GM12878 (cell line): Measurements from ENCODE around the gene HID1. TPM values are rescaled to one million over a fixed set of nuclear protein-coding genes. Genes with fewer than 3 reads are reported as not detected.

ENCODE experiments used
- ATAC-seq: fragments of 200-7000 bp; cut with Tn5 transposase; 3 replicates; pipeline ENCODE4 v1.9.1; 2020; ENCODE audit warnings: mild to moderate bottlenecking, moderate library complexity
- BruUV-seq: library from RNA; stranded (reverse); fragments of 400-500 nt; replicated peaks from 2 replicates; lab custom pipeline; 2021; lab: Mats Ljungman, UMichigan
- CTCF ChIA-PET: fragments of 300-600 bp; sonication (Branson Sonifier 250); formaldehyde crosslinking; extraction: SDS; loops from one replicate; lab custom pipeline; 2021; ENCODE audit warnings: inconsistent platforms; lab: Yijun Ruan, JAX
- POLR2A ChIA-PET: fragments of 350-600 bp; formaldehyde crosslinking; extraction: SDS; loops from one replicate; lab custom pipeline; 2021; ENCODE audit warnings: inconsistent platforms; lab: Charles Lee
- RAD21 ChIA-PET: fragments of 300-600 bp; sonication (Branson Sonifier 250); formaldehyde crosslinking; loops from one replicate; lab custom pipeline; 2023; ENCODE audit warnings: antibody characterized with exemption; ENCODE audit not compliant: unreplicated experiment; lab: Charles Lee
- SMC1A ChIA-PET: fragments of 300-600 bp; sonication (Branson Sonifier 250); formaldehyde crosslinking; loops from one replicate; lab custom pipeline; 2023; ENCODE audit not compliant: unreplicated experiment, uncharacterized antibody; lab: Charles Lee
- DNase-seq: peaks from one replicate; pipeline ENCODE4 v3.0.0-alpha.2; 2011; ENCODE audit warnings: low read depth, low spot score
- FAIRE-seq: peaks from 3 replicates; lab custom pipeline; 2011; peaks lifted over from hg19 to GRCh38; lab: Jason Lieb, UNC
- H2AFZ ChIP-seq: 2 replicates; pipeline ENCODE4 v1.6.0; 2011; ENCODE audit warnings: low read depth, low read length, control low read depth; ENCODE audit not compliant: control insufficient read depth
- H3K27ac ChIP-seq: 2 replicates; pipeline ENCODE4 v1.5.1; 2011; ENCODE audit warnings: control low read depth; ENCODE audit not compliant: control insufficient read depth, insufficient read depth
- H3K27me3 ChIP-seq, 2 experiments: replicated peaks in 1 of 2; 2 replicates each; pipeline versions ENCODE4 v1.6.0 to v1.6.1; 2011; ENCODE audit warnings: low read length in 1 of 2; ENCODE audit not compliant: control insufficient read depth in 2 of 2, insufficient read depth in 2 of 2
- H3K36me3 ChIP-seq, 2 experiments: 2 replicates each; pipeline ENCODE4 v1.5.1; 2011; ENCODE audit warnings: low read length in 1 of 2; ENCODE audit not compliant: control insufficient read depth in 2 of 2, insufficient read depth in 2 of 2
- H3K4me1 ChIP-seq: 2 replicates; pipeline ENCODE4 v1.6.1; 2011; ENCODE audit warnings: mild to moderate bottlenecking, low read length, moderate library complexity, mixed read lengths; ENCODE audit not compliant: control insufficient read depth, insufficient read depth
- H3K4me2 ChIP-seq: 2 replicates; pipeline ENCODE4 v1.6.0; 2011; ENCODE audit warnings: control low read depth; ENCODE audit not compliant: control insufficient read depth, insufficient read depth
- H3K4me3 ChIP-seq: fragments of 200-600 bp; sonication (generic); 2 replicates; pipeline ENCODE4 v1.5.1; 2016
- H3K79me2 ChIP-seq: 2 replicates; pipeline ENCODE4 v1.6.0; 2011; ENCODE audit warnings: low read length; ENCODE audit not compliant: control insufficient read depth, insufficient read depth
- H3K9ac ChIP-seq: 2 replicates; pipeline ENCODE4 v1.8.0; 2011; ENCODE audit warnings: low read length, control low read depth, mixed read lengths; ENCODE audit not compliant: control insufficient read depth, insufficient read depth
- H3K9me3 ChIP-seq: replicated peaks from 3 replicates; pipeline ENCODE4 v1.5.1; 2011; ENCODE audit warnings: mild to moderate bottlenecking, low read length; ENCODE audit not compliant: control insufficient read depth, insufficient read depth
- H4K20me1 ChIP-seq: 2 replicates; pipeline ENCODE4 v1.6.0; 2011; ENCODE audit not compliant: control insufficient read depth, insufficient read depth
- BCL11A ChIP-seq: IDR thresholded peaks from 2 replicates; pipeline ENCODE4 v1.6.1; 2011; ENCODE audit warnings: low read depth, low read length
- BMI1 ChIP-seq: fragments of 450-650 bp; IDR thresholded peaks from 2 replicates; pipeline ENCODE4 v1.6.1; 2016; ENCODE audit warnings: mild to moderate bottlenecking, moderate library complexity, borderline replicate concordance
- NFYA ChIP-seq: IDR thresholded peaks from 2 replicates; pipeline ENCODE4 v1.6.1; 2011; ENCODE audit warnings: low read depth, mild to moderate bottlenecking, low read length, improper control_type of control experiment, borderline replicate concordance
- PAX8 ChIP-seq: fragments of 450-650 bp; IDR thresholded peaks from 2 replicates; pipeline ENCODE4 v1.6.1; 2017; ENCODE audit warnings: mild to moderate bottlenecking, moderate library complexity
- POLR2AphosphoS2 ChIP-seq: IDR thresholded peaks from 2 replicates; pipeline ENCODE4 v1.6.1; 2011; ENCODE audit warnings: low read depth, mild to moderate bottlenecking, low read length, improper control_type of control experiment, moderate library complexity
- SIN3A ChIP-seq: IDR thresholded peaks from 2 replicates; pipeline ENCODE4 v1.6.1; 2012; ENCODE audit warnings: low read depth, low read length, improper control_type of control experiment
- SMAD5 ChIP-seq: IDR thresholded peaks from 2 replicates; pipeline ENCODE4 v1.6.1; 2016; ENCODE audit warnings: antibody characterized with exemption, low read depth
- WGBS: methylation state at CpG from one replicate; pipeline ENCODE4 v1.1.6; 2016; ENCODE audit warnings: low lambda C conversion rate; ENCODE audit not compliant: insufficient replicate concordance, insufficient coverage; ENCODE audit errors: missing lambda C conversion rate; 5-methylcytosine and 5-hydroxymethylcytosine counted together
- in situ Hi-C: fragments of 300-500 bp; cut with MboI; formaldehyde crosslinking; loops from 9 replicates; pipeline ENCODE4 v1.14.3; 2018; ENCODE audit warnings: mixed read lengths
- intact Hi-C: fragments of 100-400 bp; cut with micrococcal nuclease; formaldehyde crosslinking; loops from one replicate; pipeline ENCODE4 v1.14.2; 2022; ENCODE audit not compliant: unreplicated experiment
- polyA plus RNA-seq, 11 experiments: library from polyadenylated mRNA; depleted of rRNA in 4 of 11; unstranded in 6 of 11; stranded (reverse) in 5 of 11; fragments of >200 nt; fragmentation: Nextera tagmentation in 4 of 11; fragmentation: Illumina TruSeq in 1 of 11; extraction: Ambion mirVana in 4 of 11; extraction: Trizol in 1 of 11; gene quantifications; 1 replicate in 1 of 11; 2 replicates in 10 of 11; pipeline versions ENCODE4 v1.2.1 to v1.2.3, GENCODE V29; 2011 to 2016; ENCODE audit warnings: inconsistent platforms in 2 of 11, missing spikeins in 2 of 11, low read depth in 1 of 11
- total RNA-seq, 4 experiments: library from RNA; depleted of rRNA in 3 of 4; stranded (reverse); fragments of >200 nt in 3 of 4; fragmentation: Illumina TruSeq in 1 of 4; extraction: Trizol in 1 of 4; gene quantifications; 2 replicates each; pipeline versions ENCODE4 v1.2.1 to v1.2.3, GENCODE V29; 2013 to 2021
- TF ChIP-seq, protein P1 (sequence below): fragments of 450-650 bp; formaldehyde crosslinking; IDR thresholded peaks from 2 replicates; pipeline ENCODE4 v1.5.0; 2022; ENCODE audit warnings: mild to moderate bottlenecking, missing genetic modification characterization
- TF ChIP-seq, protein P2 (sequence below): fragments of 450-650 bp; IDR thresholded peaks from 2 replicates; pipeline ENCODE4 v1.6.1; 2017; ENCODE audit warnings: borderline replicate concordance
- TF ChIP-seq, protein P3 (sequence below): IDR thresholded peaks from 2 replicates; pipeline ENCODE4 v1.6.1; 2012; ENCODE audit warnings: mild to moderate bottlenecking, low read depth, low read length
- TF ChIP-seq, protein P4 (sequence below): fragments of 450-650 bp; IDR thresholded peaks from 2 replicates; pipeline ENCODE4 v1.6.1; 2016; ENCODE audit warnings: mild to moderate bottlenecking
- TF ChIP-seq, protein P5 (sequence below): IDR thresholded peaks from 2 replicates; pipeline ENCODE4 v1.6.1; 2012; ENCODE audit warnings: low read length, inconsistent platforms

HID1 gene
- total and polyA plus RNA-seq, 10 of the 15 experiments (the other 5 are each of a cell fraction or from before 2014, with no cell fraction given): 0.04 to 0.77 (median 0.32) TPM; not detected in 2

DNA sequence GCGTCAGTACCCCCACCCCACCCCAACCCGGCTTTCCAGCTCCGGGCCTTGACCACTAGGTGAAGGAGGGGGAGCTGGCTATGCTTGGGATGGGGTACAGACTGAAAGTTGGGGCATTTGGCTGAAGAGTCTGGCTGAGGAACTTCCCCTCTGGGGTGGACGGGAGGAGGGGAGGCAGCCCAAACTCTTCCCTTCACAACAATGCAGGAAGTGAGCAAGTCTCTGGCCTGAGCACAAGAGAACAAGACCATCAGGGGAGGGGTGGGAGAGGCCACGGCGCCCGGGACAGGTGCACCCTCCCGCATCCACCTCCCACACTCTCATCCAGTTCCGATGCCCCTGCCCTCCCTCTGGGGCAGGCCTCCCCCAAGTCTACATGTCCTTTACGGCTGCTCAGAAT lies 55.1 kb downstream of the HID1 start (continued):
- TF ChIP-seq SMAD5 (no peak), SIN3A (no peak), PAX8 (no peak)

DNA sequence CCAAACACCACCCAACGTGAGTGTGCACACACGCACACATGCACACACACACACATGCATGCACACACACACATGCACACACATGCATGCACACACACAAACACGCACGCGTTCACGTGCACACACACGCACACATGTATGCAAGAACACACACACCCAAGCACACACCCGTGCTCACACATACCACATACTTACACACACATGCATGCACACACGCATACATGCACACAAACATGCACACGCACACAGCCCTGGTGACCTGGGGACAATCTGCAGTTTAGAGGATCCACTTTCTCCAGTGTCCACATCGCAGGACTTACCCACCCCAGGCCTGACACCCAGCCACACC lies 55.7 kb downstream of the HID1 start:
- no peak for FAIRE-seq
- peaks cover 0 to 3% of the 10 kb centered on the region in 2 experiments; a peak in 2 of 4 replicates for H3K27me3 ChIP-seq
- DNase-seq: no peak
- no peak overlapping the region for H3K4me3 ChIP-seq
- no peak overlapping the region for H2AFZ ChIP-seq
- no peak overlapping the region for H3K27ac ChIP-seq
- intact Hi-C loops (no loop called here), in situ Hi-C loops (no loop called here)
- no peaks in the 10 kb centered on the region for H4K20me1 ChIP-seq
- H3K79me2 ChIP-seq: no peaks in the 10 kb centered on the region
- BruUV-seq: no TSS peak
- RAD21 ChIA-PET: no interaction called here
- no peaks in the 10 kb centered on the region for H3K36me3 ChIP-seq
- no peak for ATAC-seq
- SMC1A ChIA-PET: interaction anchor here (0.9 kb wide), 1 partner anchor 44 kb away, joined by 4 read pairs; no protein-coding TSS in a partner anchor
- H3K4me1 ChIP-seq: no peaks in the 10 kb centered on the region
- H3K9me3 ChIP-seq: no peaks in the 10 kb centered on the region; the same call in 2 of the 3 replicates
- H3K9ac ChIP-seq: no peak overlapping the region
- POLR2A ChIA-PET: no interaction called here
- CTCF ChIA-PET: interaction anchor here (1.6 kb wide), 1 partner anchor 44 kb away, joined by 3 read pairs; no protein-coding TSS in a partner anchor
- WGBS: 59% methylated on average over 11 of the region's 11 CpGs
- no peak overlapping the region for H3K4me2 ChIP-seq
- no peak for TF ChIP-seq BCL11A
- TF ChIP-seq, protein P1, sequence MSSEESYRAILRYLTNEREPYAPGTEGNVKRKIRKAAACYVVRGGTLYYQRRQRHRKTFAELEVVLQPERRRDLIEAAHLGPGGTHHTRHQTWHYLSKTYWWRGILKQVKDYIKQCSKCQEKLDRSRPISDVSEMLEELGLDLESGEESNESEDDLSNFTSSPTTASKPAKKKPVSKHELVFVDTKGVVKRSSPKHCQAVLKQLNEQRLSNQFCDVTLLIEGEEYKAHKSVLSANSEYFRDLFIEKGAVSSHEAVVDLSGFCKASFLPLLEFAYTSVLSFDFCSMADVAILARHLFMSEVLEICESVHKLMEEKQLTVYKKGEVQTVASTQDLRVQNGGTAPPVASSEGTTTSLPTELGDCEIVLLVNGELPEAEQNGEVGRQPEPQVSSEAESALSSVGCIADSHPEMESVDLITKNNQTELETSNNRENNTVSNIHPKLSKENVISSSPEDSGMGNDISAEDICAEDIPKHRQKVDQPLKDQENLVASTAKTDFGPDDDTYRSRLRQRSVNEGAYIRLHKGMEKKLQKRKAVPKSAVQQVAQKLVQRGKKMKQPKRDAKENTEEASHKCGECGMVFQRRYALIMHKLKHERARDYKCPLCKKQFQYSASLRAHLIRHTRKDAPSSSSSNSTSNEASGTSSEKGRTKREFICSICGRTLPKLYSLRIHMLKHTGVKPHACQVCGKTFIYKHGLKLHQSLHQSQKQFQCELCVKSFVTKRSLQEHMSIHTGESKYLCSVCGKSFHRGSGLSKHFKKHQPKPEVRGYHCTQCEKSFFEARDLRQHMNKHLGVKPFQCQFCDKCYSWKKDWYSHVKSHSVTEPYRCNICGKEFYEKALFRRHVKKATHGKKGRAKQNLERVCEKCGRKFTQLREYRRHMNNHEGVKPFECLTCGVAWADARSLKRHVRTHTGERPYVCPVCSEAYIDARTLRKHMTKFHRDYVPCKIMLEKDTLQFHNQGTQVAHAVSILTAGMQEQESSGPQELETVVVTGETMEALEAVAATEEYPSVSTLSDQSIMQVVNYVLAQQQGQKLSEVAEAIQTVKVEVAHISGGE (CRISPR knock-in tag): no peak
- no peak for TF ChIP-seq PAX8
- no peak for TF ChIP-seq BMI1
- TF ChIP-seq, protein P2, sequence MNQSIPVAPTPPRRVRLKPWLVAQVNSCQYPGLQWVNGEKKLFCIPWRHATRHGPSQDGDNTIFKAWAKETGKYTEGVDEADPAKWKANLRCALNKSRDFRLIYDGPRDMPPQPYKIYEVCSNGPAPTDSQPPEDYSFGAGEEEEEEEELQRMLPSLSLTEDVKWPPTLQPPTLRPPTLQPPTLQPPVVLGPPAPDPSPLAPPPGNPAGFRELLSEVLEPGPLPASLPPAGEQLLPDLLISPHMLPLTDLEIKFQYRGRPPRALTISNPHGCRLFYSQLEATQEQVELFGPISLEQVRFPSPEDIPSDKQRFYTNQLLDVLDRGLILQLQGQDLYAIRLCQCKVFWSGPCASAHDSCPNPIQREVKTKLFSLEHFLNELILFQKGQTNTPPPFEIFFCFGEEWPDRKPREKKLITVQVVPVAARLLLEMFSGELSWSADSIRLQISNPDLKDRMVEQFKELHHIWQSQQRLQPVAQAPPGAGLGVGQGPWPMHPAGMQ: no peak
- TF ChIP-seq POLR2AphosphoS2: no peak
- TF ChIP-seq, protein P3, sequence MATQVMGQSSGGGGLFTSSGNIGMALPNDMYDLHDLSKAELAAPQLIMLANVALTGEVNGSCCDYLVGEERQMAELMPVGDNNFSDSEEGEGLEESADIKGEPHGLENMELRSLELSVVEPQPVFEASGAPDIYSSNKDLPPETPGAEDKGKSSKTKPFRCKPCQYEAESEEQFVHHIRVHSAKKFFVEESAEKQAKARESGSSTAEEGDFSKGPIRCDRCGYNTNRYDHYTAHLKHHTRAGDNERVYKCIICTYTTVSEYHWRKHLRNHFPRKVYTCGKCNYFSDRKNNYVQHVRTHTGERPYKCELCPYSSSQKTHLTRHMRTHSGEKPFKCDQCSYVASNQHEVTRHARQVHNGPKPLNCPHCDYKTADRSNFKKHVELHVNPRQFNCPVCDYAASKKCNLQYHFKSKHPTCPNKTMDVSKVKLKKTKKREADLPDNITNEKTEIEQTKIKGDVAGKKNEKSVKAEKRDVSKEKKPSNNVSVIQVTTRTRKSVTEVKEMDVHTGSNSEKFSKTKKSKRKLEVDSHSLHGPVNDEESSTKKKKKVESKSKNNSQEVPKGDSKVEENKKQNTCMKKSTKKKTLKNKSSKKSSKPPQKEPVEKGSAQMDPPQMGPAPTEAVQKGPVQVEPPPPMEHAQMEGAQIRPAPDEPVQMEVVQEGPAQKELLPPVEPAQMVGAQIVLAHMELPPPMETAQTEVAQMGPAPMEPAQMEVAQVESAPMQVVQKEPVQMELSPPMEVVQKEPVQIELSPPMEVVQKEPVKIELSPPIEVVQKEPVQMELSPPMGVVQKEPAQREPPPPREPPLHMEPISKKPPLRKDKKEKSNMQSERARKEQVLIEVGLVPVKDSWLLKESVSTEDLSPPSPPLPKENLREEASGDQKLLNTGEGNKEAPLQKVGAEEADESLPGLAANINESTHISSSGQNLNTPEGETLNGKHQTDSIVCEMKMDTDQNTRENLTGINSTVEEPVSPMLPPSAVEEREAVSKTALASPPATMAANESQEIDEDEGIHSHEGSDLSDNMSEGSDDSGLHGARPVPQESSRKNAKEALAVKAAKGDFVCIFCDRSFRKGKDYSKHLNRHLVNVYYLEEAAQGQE: no peak
- TF ChIP-seq, protein P4, sequence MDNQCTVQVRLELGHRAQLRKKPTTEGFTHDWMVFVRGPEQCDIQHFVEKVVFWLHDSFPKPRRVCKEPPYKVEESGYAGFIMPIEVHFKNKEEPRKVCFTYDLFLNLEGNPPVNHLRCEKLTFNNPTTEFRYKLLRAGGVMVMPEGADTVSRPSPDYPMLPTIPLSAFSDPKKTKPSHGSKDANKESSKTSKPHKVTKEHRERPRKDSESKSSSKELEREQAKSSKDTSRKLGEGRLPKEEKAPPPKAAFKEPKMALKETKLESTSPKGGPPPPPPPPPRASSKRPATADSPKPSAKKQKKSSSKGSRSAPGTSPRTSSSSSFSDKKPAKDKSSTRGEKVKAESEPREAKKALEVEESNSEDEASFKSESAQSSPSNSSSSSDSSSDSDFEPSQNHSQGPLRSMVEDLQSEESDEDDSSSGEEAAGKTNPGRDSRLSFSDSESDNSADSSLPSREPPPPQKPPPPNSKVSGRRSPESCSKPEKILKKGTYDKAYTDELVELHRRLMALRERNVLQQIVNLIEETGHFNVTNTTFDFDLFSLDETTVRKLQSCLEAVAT: no peak
- TF ChIP-seq, protein P5, sequence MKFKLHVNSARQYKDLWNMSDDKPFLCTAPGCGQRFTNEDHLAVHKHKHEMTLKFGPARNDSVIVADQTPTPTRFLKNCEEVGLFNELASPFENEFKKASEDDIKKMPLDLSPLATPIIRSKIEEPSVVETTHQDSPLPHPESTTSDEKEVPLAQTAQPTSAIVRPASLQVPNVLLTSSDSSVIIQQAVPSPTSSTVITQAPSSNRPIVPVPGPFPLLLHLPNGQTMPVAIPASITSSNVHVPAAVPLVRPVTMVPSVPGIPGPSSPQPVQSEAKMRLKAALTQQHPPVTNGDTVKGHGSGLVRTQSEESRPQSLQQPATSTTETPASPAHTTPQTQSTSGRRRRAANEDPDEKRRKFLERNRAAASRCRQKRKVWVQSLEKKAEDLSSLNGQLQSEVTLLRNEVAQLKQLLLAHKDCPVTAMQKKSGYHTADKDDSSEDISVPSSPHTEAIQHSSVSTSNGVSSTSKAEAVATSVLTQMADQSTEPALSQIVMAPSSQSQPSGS: no peak
- no peak for TF ChIP-seq NFYA
